ENCODE data around the gene CCDC18. TPM values are rescaled to one million over a fixed set of nuclear protein-coding genes. Genes with fewer than 3 reads are reported as not detected.

The CCDC18 gene
- polyA plus RNA-seq (2013, experiment 1 of 2): 15.2 TPM
- polyA plus RNA-seq (2013, experiment 2 of 2): 17.4 TPM

DNA sequence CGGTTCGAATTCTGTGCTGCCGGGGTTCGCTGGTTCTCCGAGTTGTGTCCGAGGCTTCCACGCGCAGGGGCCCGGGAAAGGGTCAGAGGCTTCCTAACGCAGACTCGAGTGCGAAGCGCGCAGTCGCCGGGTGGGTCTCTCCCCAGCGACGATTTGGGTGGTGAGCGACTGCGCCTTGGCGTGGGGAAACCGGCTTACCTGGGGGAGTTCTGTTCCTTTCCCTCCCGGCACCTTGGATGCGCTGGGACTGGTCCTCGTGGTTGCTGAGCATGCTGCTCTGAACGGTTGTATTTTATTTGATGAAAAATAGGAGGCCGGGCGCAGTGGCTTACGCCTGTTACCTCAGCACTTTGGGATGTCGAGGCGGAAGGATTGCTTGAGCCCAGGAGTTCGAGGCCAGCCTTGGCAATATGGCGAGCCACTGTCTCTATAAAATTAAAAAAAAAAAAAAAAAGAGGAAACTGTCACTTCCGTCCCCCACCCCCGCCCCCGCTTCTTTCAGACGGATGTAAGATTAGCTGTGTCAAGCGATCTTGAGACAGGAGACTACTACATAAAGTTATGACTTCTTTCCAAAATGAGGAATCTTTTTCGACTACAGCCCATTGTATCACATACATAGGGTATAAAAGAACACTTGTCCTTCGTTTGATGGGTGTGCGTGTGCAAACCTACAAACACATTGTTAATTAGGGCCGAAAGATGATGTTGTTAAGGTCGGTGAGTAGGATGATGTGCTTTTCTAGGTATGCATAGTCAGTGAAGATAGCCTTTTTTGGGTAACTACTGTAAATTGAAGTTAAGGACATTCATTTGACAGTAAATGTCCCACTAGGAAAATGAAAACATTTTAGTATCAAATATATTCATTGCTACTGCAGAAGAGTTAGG, at the start of gene CCDC18:
Gene CCDC18, plus strand, starts transcription at position 2 of the 891 bp plus-strand sequence. CDS start 2,638 bp downstream, outside the sequence.
- Histone ChIP-seq H3K27me3 (ENCODE audit: insufficient read depth, low read length) (no peaks in the 10 kb centered on the region), H3K36me3 (ENCODE audit: insufficient read depth, low read length) (peaks cover 20% of the 10 kb centered on the region), H3K27ac (ENCODE audit: low read depth, low read length) (peak within 1 kb of the TSS; percentile 82), H3K9me3 (ENCODE audit: insufficient read depth, low read depth, low read length) (no peaks in the 10 kb centered on the region), H3K4me1 (ENCODE audit: insufficient read depth, low read length) (peaks cover 12% of the 10 kb centered on the region), H3K9ac (ENCODE audit: low read depth, low read length) (peak within 1 kb of the TSS; percentile 85), H3K4me3 (ENCODE audit: low read length) (peak within 1 kb of the TSS; percentile 97)
- WGBS: 5% methylated on average over 41 of the region's 43 CpGs

DNA sequence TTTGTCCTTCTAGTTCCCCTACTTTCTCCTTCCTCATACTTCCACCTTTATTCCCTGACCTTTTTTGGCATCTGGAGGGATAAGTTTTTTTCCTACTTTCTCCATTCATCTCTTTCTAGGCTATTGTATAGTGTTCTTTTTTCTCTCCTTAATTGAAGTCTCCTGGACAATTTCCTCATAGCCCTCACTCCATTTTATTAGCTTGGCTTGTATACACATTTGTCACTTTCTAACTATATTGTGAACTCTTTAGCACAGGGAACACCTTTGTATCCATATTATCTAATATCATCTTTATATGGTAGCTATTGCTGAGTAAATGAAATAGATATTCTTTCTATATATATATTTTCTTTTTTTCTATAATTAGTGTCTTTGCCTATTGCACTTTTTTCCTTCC, 47.9 kb upstream of the CCDC18 start:
- Histone ChIP-seq H3K27me3 (ENCODE audit: insufficient read depth, low read length) (no peaks in the 10 kb centered on the region), H3K27ac (ENCODE audit: low read depth, low read length) (no peak overlapping the region), H3K9ac (ENCODE audit: low read depth, low read length) (no peak overlapping the region), H3K36me3 (ENCODE audit: insufficient read depth, low read length) (peaks cover 96% of the 10 kb centered on the region), H3K4me3 (ENCODE audit: low read length) (no peak overlapping the region), H3K9me3 (ENCODE audit: insufficient read depth, low read depth, low read length) (no peaks in the 10 kb centered on the region), H3K4me1 (ENCODE audit: insufficient read depth, low read length) (no peaks in the 10 kb centered on the region)

GRCh38 chr1:93136445-93136844, 44.1 kb upstream of the CCDC18 start:
- H3K27ac ChIP-seq (ENCODE audit: low read depth, low read length): no peak overlapping the region
- H3K36me3 ChIP-seq (ENCODE audit: insufficient read depth, low read length): peaks cover 100% of the 10 kb centered on the region
- H3K4me3 ChIP-seq (ENCODE audit: low read length): no peak overlapping the region
- no peaks in the 10 kb centered on the region for H3K9me3 ChIP-seq (ENCODE audit: insufficient read depth, low read depth, low read length)
- H3K27me3 ChIP-seq (ENCODE audit: insufficient read depth, low read length): no peaks in the 10 kb centered on the region
- H3K9ac ChIP-seq (ENCODE audit: low read depth, low read length): no peak overlapping the region
- no peaks in the 10 kb centered on the region for H3K4me1 ChIP-seq (ENCODE audit: insufficient read depth, low read length)
- WGBS: 98% methylated on average over 5 of the region's 5 CpGs

GRCh38 chr1:93137604-93138292, 42.8 kb upstream of the CCDC18 start:
- no peaks in the 10 kb centered on the region for H3K27me3 ChIP-seq (ENCODE audit: insufficient read depth, low read length)
- no peak overlapping the region for H3K27ac ChIP-seq (ENCODE audit: low read depth, low read length)
- no peak overlapping the region for H3K9ac ChIP-seq (ENCODE audit: low read depth, low read length)
- no peak overlapping the region for H3K4me3 ChIP-seq (ENCODE audit: low read length)
- H3K4me1 ChIP-seq (ENCODE audit: insufficient read depth, low read length): no peaks in the 10 kb centered on the region
- 98% methylated on average over 2 of the region's 3 CpGs for WGBS
- no peaks in the 10 kb centered on the region for H3K9me3 ChIP-seq (ENCODE audit: insufficient read depth, low read depth, low read length)
- H3K36me3 ChIP-seq (ENCODE audit: insufficient read depth, low read length): peaks cover 99% of the 10 kb centered on the region

GRCh38 chr1:93140106-93140505, 40.4 kb upstream of the CCDC18 start:
- no peaks in the 10 kb centered on the region for H3K9me3 ChIP-seq (ENCODE audit: insufficient read depth, low read depth, low read length)
- no peak overlapping the region for H3K4me3 ChIP-seq (ENCODE audit: low read length)
- H3K9ac ChIP-seq (ENCODE audit: low read depth, low read length): no peak overlapping the region
- H3K36me3 ChIP-seq (ENCODE audit: insufficient read depth, low read length): peaks cover 82% of the 10 kb centered on the region
- 100% methylated on average over 1 of the region's 1 CpG for WGBS
- no peaks in the 10 kb centered on the region for H3K4me1 ChIP-seq (ENCODE audit: insufficient read depth, low read length)
- H3K27me3 ChIP-seq (ENCODE audit: insufficient read depth, low read length): no peaks in the 10 kb centered on the region
- no peak overlapping the region for H3K27ac ChIP-seq (ENCODE audit: low read depth, low read length)

- H3K27me3 ChIP-seq (ENCODE audit: insufficient read depth, low read length): no peaks in the 10 kb centered on the region
- no peak overlapping the region for H3K9ac ChIP-seq (ENCODE audit: low read depth, low read length)
- H3K27ac ChIP-seq (ENCODE audit: low read depth, low read length): no peak overlapping the region
- H3K36me3 ChIP-seq (ENCODE audit: insufficient read depth, low read length): peaks cover 61% of the 10 kb centered on the region
- 97% methylated on average over 2 of the region's 2 CpGs for WGBS
- H3K9me3 ChIP-seq (ENCODE audit: insufficient read depth, low read depth, low read length): no peaks in the 10 kb centered on the region
- no peak overlapping the region for H3K4me3 ChIP-seq (ENCODE audit: low read length)
- no peaks in the 10 kb centered on the region for H3K4me1 ChIP-seq (ENCODE audit: insufficient read depth, low read length)
These were observed 38.4 kb upstream of the CCDC18 start for GRCh38 chr1:93142161-93142560.

DNA sequence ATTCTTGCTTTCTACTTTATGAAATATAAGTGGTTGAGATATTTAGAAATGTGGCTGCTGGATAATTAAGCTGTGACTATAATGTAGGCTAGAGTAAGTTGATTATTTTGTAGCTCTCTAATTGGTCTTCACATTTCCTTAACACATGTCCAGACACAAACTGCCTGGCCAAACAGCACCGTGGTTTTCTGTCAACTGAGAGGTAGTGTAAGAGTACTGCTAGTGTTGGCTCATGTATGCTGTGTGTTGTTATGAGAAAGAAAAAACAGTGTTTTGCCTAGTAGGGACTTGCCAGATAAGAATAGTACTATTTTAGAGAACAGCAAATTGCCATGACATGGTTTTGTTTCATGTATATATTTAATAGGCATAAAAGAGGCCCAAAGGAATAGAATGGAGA, 37.4 kb upstream of the CCDC18 start:
- no peaks in the 10 kb centered on the region for H3K27me3 ChIP-seq (ENCODE audit: insufficient read depth, low read length)
- no peaks in the 10 kb centered on the region for H3K4me1 ChIP-seq (ENCODE audit: insufficient read depth, low read length)
- WGBS: 97% methylated on average over 1 of the region's 1 CpG
- peaks cover 55% of the 10 kb centered on the region for H3K36me3 ChIP-seq (ENCODE audit: insufficient read depth, low read length)
- H3K27ac ChIP-seq (ENCODE audit: low read depth, low read length): no peak overlapping the region
- no peak overlapping the region for H3K4me3 ChIP-seq (ENCODE audit: low read length)
- H3K9me3 ChIP-seq (ENCODE audit: insufficient read depth, low read depth, low read length): no peaks in the 10 kb centered on the region
- H3K9ac ChIP-seq (ENCODE audit: low read depth, low read length): no peak overlapping the region

DNA sequence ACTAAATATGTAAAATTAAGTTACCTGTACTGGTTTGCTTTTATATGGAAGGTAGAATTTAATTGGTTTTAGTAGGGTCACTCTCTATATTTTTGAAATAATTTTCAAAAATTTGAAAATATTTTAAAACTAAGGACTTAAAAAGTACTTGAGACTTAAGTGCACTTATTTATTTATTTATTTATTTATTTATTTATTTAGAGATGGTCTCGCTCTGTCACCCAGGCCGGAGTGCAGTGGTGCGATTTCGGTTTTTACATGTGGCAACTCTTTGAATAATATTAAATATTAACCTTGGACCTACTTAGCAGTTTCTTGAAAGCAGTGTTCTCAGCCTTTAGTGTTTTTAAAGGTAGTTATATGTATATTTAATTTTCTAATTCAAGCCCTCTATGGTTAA, 36.8 kb upstream of the CCDC18 start:
- H3K4me3 ChIP-seq (ENCODE audit: low read length): no peak overlapping the region
- no peak overlapping the region for H3K27ac ChIP-seq (ENCODE audit: low read depth, low read length)
- no peaks in the 10 kb centered on the region for H3K4me1 ChIP-seq (ENCODE audit: insufficient read depth, low read length)
- no peaks in the 10 kb centered on the region for H3K27me3 ChIP-seq (ENCODE audit: insufficient read depth, low read length)
- WGBS: no CpG with 5 or more reads among the region's 4 CpGs
- H3K9me3 ChIP-seq (ENCODE audit: insufficient read depth, low read depth, low read length): no peaks in the 10 kb centered on the region
- H3K36me3 ChIP-seq (ENCODE audit: insufficient read depth, low read length): peaks cover 49% of the 10 kb centered on the region
- no peak overlapping the region for H3K9ac ChIP-seq (ENCODE audit: low read depth, low read length)

DNA sequence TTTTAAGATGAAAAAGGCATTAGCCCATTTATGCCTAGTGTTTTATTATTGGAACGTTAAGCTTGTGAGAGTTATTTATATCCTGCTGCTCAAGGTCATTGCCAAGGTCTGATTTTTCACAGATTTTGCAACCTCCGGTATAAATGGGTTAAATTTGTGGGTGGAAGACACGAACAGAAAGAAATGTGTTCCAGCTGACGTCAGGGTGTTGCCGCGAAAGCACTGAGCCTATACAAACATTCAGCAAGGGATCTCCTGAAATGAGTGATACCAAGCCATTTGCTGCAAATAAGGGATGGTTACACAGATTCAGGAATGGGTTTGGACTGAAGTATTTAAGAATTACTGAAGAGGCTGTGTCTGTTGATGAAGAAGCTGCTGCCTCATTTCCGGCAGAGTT, 32.5 kb upstream of the CCDC18 start:
- Histone ChIP-seq H3K36me3 (ENCODE audit: insufficient read depth, low read length) (peaks cover 33% of the 10 kb centered on the region), H3K27ac (ENCODE audit: low read depth, low read length) (no peak overlapping the region), H3K4me1 (ENCODE audit: insufficient read depth, low read length) (no peaks in the 10 kb centered on the region), H3K9ac (ENCODE audit: low read depth, low read length) (no peak overlapping the region), H3K9me3 (ENCODE audit: insufficient read depth, low read depth, low read length) (no peaks in the 10 kb centered on the region), H3K27me3 (ENCODE audit: insufficient read depth, low read length) (no peaks in the 10 kb centered on the region), H3K4me3 (ENCODE audit: low read length) (no peak overlapping the region)
- 93% methylated on average over 7 of the region's 7 CpGs for WGBS

DNA sequence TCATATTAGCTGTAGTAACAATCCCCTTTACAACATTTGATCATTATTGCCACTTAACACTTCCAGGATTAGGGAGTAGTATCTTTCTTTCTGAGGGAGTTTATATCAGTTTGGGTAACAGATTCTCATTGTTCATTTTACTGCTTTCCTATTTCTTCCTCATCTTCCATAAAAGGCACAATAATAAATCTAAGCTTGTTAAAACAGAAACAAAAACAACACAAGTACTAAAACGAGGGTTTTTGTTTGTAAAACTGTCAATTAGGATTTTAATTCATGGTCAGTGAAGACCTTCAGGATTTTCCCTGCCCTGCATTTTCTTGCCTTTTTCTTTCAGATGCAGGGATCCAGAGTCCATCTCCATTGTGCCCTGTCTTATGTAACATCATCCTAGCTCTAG, 29.8 kb upstream of the CCDC18 start:
- Histone ChIP-seq H3K9ac (ENCODE audit: low read depth, low read length) (no peak overlapping the region), H3K27me3 (ENCODE audit: insufficient read depth, low read length) (no peaks in the 10 kb centered on the region), H3K4me1 (ENCODE audit: insufficient read depth, low read length) (0 out of 2 replicates have a peak, but pooled peaks cover 5% of the 10 kb centered on the region), H3K36me3 (ENCODE audit: insufficient read depth, low read length) (peaks cover 53% of the 10 kb centered on the region), H3K27ac (ENCODE audit: low read depth, low read length) (no peak overlapping the region), H3K4me3 (ENCODE audit: low read length) (no peak overlapping the region), H3K9me3 (ENCODE audit: insufficient read depth, low read depth, low read length) (no peaks in the 10 kb centered on the region)
- 92% methylated on average over 1 of the region's 1 CpG for WGBS

GRCh38 chr1:93151474-93151873, 29.1 kb upstream of the CCDC18 start:
- H3K4me1 ChIP-seq (ENCODE audit: insufficient read depth, low read length): 0 out of 2 replicates have a peak, but pooled peaks cover 5% of the 10 kb centered on the region
- no peak overlapping the region for H3K27ac ChIP-seq (ENCODE audit: low read depth, low read length)
- no peaks in the 10 kb centered on the region for H3K27me3 ChIP-seq (ENCODE audit: insufficient read depth, low read length)
- no peak overlapping the region for H3K9ac ChIP-seq (ENCODE audit: low read depth, low read length)
- no peaks in the 10 kb centered on the region for H3K9me3 ChIP-seq (ENCODE audit: insufficient read depth, low read depth, low read length)
- H3K36me3 ChIP-seq (ENCODE audit: insufficient read depth, low read length): peaks cover 60% of the 10 kb centered on the region
- H3K4me3 ChIP-seq (ENCODE audit: low read length): no peak overlapping the region

All from HUES64 (cell line).